CD4-positive, alpha-beta T cell treated with Interleukin-12 subunit alpha and Interleukin-12 subunit beta, for 1 hour (primary cell): ENCODE data around the gene INSRR.

Source experiments
- DNase-seq: peaks from one replicate; pipeline ENCODE4 v3.0.0-alpha.2; 2020

The INSRR gene

DNA sequence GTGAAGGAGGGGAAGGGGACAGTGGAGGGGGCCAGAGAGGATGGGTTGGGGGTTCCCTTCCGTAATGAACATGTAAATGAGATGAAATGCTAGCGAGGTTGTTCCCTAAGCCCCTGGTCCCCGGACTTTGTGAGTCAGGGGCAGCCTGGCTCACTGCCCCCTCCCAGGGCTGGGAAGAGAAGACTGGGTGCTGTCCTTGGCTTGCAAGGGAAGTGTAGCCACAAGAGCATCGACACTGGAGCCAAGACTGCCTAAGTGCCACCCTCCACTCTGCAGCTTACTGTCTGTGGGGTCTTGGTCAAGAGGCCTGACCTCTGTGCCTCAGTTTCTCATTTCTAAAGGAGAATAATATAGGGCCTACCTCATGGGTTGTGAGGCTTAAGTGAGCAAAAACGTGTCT lies 35.1 kb upstream of the INSRR start:
- no peak for DNase-seq

DNA sequence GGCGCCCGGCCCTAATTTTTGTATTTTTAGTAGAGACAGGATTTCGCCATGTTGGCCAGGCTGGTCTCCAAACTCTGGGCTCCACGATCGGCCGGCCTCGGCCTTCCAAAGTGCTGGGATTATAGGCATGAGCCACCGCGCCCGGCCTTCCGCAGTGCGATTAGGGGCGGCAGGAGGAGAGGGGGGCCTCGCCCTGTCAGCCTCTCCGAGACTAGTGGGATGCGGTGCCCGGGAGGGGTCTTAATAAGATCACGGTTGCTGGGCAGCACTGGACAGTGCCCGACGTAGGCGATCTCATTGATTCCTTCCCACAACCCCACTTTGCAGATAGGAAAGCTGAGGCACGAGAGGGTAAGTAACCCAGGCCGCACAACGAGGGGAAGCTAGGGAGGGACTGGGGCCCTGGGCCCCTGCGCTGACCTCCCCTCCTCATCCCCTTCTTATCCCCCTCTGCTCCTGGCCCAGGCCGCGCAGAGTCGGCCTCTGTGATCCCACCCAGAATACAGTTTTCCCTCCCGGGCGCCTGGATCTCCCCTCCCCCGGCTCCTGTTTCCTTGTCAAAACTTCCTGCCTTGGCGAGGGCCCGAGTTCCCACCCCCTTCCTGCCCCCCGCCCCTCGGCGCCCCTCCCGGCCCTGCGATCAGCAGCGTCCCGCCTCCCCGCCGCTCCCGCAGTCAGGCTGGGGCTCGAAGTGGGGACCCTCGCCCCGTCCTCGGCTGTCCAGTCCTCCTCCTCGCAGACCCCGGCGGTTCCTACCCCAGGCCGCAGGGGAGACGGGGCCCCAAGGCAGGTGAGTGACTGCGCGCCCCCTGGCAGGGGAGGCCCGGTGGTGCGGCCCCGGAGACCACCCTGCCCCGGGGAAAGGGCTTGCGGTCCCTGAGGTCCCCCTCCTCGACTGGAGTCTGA lies 34.4 kb upstream of the INSRR start, which contains the start of gene PEAR1:
Gene PEAR1, plus strand, starts transcription at position 671 of the 906 bp plus-strand sequence. CDS start 10,209 bp downstream, outside the sequence.
- no peak for DNase-seq

DNA sequence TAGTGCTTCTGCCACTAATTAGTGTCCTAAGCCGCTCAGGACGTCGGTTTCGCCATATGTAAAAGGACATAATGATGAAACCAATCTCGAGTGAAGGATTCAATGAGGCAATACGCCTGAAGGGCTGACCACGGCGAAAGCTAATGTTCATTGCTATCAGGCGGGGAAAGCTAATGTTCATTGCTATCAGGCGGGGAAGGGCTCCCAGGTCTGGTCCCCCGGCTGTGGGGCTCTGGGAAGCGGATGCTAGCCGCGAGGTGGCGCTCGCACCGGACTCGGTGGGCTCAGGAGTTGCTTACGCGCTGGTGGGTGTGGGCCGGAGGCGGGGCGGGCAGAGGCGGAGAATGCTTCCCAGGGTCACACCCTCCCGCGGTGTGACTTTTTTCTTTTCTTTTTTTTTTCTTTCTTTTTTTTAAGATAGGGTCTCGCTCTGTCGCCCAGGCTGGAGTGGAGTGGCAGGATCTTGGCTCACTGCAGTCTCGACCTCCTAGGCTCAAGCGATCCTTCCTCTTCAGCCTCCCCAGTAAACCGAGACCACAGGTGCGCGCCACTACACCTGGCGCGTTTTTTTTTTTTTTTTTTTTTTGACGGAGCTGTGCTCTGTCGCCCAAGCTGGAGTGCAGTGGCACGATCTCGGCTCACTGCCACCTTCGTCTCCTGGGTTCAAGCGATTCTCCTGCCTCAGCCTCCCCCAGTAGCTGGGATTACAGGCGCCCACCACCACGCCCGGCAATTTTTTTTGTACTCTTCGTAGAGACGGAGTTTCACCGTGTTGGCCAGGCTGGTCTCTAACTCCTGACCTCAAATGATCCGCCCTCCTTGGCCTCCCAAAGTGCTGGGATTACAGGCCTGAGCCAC lies 33.5 kb upstream of the INSRR start:
- DNase-seq = peak; percentile 87

DNA sequence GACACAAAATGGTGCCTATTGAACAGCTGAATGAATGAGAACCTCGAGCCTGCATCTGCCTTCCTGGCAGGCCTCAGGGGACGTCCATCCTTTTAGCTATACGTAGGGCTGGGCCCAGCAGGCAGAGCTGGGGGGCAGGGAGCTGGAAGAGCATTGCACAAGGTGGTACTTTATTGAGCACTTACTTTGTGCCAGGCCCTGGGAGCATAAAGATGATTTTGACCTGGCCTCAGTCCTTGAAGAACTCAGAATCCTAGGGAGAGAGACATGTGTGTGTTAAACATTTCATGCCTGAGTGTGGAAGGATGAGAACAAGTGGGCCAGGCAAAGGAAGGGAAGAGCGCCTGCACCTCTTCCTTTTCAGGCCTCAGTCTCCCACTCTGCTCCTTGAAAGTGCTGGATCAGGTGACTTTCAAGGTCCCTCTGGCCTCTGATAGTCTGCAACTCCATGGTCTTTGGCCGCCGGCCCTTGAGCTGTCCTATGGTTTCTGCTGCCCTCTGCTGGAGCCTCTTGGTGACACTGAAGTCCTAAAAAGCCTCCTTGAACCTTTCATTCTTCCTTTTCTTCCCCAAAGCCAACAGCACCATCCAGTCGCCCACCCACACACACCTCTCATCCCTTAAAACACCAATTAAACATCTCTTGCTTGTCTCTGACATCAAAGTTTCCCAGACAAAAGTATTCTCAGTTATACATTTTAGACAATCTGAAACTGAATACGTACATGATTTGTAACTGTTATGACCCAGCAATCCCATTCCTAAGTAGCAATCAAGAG lies 31.1 kb upstream of the INSRR start:
- DNase-seq = peak; percentile 60

DNA sequence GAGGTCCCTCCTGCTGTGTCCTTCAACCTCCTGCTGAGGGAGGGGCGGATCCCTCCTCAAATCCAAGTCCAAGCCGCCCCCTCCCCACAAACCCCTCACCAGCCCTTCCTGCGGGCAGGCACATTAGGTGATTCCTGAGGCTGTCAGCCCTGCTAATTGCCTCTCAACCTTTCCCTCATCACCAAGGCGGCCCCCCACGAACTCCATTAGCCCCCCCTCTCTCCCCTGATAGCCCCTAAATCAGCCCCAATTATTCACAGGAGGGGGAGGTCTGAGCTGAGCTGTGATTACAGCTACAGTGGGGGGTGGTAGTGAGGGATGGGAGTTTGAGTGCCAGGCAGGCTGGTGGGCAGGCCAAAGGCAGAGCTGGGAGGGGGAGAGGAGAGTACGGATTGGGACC lies 28.8 kb upstream of the INSRR start:
- no peak for DNase-seq

DNA sequence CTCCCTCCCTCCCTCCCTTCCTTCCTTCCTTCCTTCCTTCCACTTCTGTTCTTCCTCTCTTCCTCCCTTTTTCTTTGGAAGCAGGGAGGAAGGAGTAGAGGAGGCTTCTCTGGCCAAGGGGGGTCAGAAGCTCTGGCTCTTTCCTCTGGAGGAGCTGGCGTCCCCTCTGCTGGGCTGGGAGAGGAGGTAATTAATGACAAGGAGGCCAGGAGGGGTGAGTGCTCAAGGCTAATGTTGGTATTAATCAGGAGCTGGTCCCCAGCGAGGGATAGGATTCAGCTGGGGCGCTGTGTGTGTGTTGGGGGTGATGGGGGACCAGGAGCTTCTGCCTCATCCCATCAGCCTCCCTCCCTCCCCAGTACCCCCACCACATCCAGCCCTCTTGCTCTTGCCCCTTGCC lies 28.4 kb upstream of the INSRR start:
- DNase-seq = no peak

DNA sequence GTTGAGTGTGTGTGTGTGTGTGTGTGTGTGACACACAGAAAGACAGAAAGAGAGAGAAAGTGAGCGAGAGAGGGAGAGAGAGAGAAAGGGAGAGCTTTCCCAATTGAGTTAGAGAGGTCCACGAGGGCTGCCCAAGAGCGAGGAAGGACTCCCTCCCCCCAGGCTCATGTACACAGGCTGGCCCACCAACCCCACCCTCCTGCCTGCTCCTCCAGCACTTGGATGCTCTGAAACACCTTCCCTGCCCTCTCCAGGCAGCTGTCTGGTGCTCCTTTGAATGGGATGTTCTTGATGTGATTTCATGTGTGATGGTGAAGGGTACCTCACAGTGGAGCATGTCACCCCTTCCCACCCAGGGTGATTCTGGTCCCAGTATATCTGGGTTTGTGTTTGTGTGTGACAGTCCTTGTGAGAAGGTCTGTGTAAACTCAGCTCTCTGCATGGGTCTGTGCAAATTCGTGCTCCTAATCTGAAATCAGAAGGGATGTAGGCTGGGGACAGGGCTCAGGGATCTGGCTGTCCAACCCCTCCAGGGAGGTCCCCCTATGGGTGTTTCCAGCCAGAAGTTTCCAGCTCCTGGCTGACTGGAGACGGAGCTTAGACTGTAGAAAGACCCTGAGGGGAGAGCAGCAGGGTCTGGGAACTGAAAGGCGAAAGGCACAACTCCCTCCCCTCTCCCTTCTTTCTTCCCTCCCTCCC lies 27.8 kb upstream of the INSRR start:
- DNase-seq = no peak

DNA sequence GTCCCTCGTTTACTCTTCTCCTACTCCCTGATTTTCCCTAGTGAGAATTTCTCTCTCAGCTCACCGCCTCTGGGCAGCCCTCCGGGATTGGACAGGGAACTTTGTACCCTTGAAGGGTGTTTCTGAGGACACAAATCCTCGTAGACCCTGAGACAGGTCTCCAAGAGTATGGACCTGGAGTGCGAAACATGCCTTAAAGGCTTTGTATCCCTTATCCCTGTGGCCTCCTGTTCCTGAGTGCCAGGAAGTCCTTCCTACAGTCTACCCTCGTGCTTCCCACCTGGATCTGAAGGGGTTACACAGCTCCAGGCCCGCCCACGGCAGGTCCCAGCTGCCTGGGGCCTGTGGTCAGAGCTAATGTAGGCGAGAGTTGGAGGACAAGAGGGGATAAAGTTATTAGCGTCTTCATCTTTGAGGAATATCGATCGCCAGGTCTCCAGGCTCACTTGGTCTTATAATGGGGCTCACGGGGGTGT lies 27.0 kb upstream of the INSRR start:
- DNase-seq = no peak

DNA sequence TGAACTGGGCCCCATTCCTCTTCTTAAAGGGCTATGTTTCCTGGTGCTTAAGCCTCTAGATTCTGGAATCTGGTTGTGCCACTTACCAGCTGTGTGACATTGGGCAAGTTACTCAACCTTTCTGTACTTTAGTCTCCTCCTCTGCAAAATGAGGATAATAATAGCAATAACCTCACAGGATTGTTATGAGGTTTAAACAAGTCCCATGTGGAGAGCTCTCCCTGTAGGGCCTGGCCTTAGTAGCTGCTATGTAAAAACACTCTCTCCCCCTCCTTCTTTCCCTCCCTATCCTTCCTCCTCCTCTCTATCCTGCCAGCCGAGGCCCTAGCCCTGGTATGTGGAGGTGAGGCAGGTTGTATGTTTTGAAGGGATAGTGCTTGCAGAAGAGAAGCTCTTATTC lies 26.4 kb upstream of the INSRR start:
- no peak for DNase-seq

DNA sequence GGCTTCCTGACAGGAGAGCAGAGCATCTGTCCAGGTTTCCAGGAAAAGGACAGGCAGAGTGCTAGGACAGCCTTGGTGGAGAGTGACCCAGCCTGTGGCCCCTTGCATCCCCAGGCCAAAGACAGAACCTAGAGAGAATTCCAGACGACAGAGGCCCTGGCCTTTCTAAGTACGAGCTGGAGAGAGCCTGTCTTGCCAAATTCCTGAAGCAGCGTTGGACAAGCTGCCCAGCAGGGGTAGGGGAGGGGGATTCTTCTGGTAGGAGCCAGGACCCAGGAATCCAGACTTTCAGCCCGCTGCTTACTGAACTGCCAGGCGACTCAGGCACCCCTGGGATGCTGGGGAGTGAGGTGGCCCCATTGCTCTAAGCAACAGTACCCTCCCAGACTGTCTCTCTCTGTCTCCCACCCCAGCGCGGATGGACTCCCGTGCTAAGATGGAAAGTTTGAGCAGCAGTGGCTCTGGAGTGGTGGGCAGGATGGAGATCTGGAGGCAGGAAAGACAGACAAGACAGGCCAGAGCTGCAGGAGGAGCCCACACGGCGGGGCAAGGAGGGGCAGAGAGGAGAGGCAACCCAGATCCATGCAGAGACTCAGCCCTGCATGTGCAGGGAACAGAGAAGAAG lies 25.8 kb upstream of the INSRR start:
- DNase-seq = no peak

DNA sequence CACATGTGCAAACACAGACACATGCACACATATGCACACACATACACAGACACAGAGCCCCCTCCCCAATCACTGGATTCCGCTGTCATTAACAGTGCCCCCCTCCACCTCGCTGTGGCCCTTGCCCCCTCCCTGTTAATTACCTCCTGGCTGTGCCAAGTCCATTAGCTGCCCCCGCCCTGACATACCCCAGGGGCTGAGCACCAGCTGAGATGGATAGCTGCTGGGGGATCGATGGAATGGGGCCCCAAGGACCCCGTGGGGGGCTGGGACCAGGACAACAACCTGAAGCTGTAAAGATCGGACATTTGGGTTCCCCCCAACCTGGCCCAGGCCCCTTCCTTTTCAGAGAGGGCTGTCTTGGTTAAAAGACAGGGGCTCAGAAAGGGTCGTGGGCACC lies 25.0 kb upstream of the INSRR start:
- no peak for DNase-seq

DNA sequence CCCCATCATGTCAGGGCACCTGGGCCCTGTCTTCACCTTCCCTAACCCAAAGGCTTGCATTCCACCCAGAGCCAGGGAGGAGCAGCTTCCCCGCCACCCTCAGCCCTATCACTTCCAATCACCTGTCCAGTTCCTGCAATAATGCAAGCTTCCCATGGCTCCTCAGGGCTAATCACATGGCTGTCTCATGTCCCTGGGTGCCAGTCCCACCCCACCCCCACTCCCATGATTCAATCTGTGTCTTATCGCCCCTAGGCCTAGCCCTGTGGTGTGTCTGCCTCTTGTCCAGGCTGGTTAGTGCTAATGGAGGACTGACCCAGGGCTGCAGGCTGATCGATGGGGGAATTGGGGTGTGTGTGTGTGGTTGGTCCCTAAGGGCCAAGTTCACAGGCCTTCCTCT lies 23.6 kb upstream of the INSRR start:
- DNase-seq = no peak

DNA sequence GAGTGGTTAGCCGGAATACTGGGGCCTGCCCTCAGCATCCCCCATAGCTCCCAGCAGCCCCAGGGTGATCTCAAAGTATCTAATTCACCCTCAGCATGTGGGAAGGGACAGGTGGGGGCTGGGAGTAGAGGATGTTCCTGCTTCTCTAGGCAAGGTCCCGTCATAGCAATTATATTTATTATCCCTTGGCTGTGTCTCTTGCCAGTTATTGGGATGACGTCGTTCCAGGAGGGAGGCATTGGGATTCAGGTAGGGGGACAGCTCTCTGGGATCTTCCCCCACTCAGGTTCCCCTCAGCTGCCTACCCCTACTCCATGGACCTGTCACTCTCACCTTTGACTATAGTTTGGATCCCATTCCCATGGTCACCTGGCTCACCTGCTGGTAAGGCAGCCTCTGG lies 22.7 kb upstream of the INSRR start:
- no peak for DNase-seq

DNA sequence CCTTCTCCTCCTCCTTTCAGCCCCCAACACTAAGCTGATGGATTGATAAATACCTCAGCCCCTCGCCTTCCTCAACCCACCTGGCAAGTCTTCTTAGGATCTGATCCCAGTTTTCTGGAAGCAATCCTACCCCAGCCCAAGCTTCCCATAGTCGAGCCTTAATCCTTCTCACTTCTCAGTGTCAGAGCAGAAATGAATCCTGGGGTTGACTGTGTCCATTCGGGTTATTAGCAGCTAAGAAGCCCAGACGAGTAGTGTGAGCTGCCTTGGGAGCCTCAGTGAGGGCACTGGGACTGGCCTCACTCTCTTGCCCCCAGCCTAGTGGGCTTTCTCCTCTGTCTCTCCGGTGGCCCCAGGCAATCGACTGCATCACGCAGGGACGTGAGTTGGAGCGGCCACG lies 22.2 kb upstream of the INSRR start:
- DNase-seq = no peak

DNA sequence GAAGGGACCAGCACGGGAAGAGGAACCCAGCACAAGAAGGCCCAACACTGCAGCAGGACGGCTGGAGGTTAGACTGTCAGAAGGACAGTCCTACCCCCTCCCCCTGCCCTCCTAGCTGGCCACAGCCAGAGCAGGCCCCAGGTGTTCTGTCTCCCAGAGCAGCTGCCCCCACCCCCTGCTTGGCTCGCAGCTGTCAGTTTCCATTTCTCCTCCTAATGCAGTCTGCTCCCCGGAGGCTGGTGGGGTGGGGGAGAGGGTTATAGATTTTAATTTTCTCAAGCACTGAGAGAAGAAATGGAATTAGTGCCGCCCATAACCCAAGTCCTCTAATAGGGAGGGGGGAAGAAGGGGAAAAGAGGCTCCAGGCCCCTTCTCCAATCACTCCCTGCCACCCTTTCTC lies 21.6 kb upstream of the INSRR start:
- DNase-seq = no peak

DNA sequence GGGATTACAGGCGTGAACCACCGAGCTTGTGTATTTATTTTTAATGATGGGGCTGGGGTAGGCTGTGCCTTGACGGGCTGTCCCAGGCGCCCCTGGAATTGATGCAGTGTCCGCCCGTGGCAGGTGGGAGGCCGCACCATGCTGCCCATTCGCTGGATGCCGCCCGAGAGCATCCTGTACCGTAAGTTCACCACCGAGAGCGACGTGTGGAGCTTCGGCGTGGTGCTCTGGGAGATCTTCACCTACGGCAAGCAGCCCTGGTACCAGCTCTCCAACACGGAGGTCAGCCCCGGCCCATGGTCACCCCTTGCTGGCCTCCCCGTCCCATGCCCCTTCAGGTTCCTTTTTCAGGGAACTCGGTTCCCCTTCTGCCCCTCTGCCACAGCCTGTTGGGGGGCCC lies 21.0 kb upstream of the INSRR start:
- DNase-seq = no peak

DNA sequence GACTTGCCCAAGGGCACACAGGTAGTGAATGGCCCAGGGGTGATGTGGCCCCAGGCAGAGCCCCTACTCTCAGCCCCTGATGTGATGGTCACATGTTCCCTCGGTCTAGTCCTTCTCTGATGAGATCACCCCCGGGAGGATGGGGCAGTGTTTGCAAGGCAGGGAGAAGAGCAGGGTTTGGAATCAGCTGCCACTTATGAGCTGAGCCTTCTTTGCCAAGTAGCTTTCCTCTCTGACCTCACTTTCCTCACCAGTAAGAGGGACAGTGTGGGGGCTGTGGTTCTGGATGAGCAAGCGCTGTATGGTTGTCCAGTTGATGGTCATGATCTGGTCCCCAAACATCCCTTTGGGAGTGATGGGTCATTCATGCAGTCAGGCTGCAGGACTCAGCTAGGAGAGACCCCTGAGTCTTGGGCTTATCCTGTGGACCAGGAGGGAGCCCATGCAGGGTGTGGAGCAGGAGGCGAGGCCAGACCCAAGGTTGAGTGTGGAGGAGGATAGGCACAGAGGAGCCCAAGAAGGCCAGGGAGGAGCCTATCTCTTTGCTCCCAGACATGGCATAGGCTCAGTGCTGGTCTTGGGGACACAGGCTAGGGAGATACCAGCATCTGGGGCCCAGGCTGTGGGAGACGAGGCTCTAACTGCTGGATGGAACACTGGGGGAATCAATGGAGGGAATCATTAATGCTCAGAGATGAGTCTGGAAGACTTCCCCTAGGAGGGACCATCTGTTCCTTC lies 18.7 kb upstream of the INSRR start:
- DNase-seq = no peak

DNA sequence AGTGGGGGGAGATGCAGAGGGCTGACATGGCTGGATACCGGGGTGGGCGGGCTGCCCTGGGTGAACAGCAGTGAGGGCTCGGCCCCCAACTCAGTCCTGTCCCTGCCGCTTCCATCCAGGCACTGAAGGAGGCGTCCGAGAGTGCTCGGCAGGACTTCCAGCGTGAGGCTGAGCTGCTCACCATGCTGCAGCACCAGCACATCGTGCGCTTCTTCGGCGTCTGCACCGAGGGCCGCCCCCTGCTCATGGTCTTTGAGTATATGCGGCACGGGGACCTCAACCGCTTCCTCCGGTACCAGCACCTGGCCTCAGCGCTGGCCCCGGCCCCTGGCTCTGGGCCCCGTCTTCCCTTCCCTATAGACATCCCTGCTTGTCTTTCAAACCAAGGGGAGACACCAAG lies 17.4 kb upstream of the INSRR start:
- DNase-seq = no peak

DNA sequence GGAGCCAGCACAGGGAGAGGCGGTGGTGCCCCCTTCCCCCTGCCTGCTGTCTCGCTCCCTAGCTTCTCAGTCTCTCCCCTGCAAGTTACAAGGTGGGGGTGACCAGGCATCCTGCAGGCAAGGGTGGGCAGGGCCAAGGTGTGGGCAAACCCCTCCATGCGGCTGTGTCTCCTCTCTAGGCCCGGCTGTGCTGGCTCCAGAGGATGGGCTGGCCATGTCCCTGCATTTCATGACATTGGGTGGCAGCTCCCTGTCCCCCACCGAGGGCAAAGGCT lies 16.4 kb upstream of the INSRR start:
- no peak for DNase-seq

DNA sequence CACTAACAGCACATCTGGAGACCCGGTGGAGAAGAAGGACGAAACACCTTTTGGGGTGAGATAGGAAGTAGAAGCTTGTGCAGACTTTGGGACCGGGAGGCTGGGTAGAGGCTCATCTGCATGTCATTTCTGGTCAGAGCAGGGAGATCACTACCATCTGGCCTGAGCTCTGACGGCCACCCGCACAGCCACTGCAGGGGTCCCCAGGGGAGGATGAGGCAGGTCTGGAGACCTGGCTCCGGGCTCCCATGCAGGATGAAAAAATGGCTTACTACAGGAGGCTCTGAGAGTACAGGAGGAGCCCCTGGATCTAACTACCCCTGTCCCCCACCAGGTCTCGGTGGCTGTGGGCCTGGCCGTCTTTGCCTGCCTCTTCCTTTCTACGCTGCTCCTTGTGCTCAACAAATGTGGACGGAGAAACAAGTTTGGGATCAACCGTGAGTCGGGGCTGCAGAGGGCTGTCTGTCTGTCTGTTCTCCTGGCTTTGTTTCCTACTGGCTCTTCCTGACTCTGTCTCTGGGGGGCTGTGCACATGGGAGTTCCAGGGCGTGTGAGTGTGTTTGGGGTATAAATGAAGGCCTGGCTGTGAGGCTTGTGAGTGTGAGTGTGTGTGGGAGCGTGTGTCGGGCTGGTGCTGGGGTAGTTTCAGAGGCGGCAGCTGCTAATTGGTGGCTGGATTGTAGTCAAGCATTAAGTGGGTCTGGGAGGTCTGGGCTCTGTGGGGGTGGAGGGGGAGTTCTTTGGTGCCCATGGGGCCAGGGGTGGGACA lies 15.8 kb upstream of the INSRR start:
- no peak for DNase-seq

DNA sequence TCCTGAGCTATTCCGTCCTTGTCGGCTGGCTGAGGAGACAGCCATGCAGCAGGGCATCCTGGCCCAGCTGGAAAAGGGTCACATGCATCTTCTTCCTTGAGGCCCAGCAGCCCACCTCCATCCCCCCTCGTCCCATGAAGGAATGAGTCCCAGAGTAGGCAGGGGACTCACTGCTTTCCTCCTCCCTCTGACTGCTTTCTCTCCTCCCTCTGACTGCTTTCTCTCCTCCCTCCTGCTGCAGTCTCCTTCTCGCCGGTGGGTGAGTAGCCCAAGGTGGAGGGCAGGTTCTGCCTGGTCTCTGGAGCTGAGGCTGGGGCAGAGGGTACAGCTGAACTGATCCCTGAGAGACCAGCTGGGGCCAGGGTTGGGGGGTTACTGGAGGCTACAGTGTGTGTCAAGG lies 15.2 kb upstream of the INSRR start:
- DNase-seq = no peak
